Esophagus muscularis mucosa (tissue), 4 donors: Measurements from ENCODE around the gene GPD1L.

Experiments used
- CTCF ChIP-seq, 3 experiments: fragments of 200-600 bp in 2 of 3; fragments of 450-650 bp in 1 of 3; sonication (generic) in 2 of 3; IDR thresholded peaks; one replicate each; pipeline ENCODE4 v1.5.1; 2017 to 2019; ENCODE audit warnings: antibody characterized with exemption in 3 of 3, mild to moderate bottlenecking in 2 of 3, moderate library complexity in 1 of 3
- EP300 ChIP-seq: sonication (generic); formaldehyde crosslinking; IDR thresholded peaks from one replicate; pipeline ENCODE4 v1.6.1; 2017; ENCODE audit warnings: antibody characterized with exemption
- POLR2A ChIP-seq: fragments of 450-650 bp; IDR thresholded peaks from one replicate; pipeline ENCODE4 v1.6.1; 2017; ENCODE audit warnings: antibody characterized with exemption, moderate library complexity, mild to moderate bottlenecking, low read depth

DNA sequence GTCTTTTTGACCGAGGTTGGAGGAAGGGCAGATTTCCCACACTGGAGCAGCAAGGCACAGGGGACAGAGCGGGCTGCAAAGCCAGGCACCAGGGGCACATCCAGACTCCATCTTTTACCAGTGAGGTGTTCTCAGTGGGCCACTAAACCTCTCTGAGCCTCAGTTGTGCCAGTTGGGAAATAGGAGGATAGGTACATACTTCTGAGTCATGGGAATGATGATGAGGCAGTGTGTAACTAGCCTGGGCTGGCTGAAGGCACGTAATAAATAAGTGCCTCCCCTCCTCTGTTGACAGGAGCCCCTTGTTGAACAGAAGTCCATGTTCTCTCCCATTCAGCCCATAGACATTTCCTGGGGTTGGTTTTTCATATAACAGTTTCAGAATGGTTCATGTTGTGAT, 48.7 kb downstream of the GPD1L start:
- TF ChIP-seq CTCF (IDR thresholded peaks at IDR 0.05) (no peak), POLR2A (no peak), EP300 (no peak)
